ENCODE measurements around the gene INSR.
"Not testable (repeated sequence)": the region's sequence is repeated elsewhere in the genome, so short reads cannot be mapped to it uniquely, and the experiment has no call there.

INSR gene

GRCh38 chr19:7188698-7189629 lies 105.2 kb downstream of the INSR start:
- no peak for DNase-seq

- DNase-seq: no peak
These were observed 106.4 kb downstream of the INSR start for GRCh38 chr19:7187605-7188339.

GRCh38 chr19:7182489-7182888 lies 111.7 kb downstream of the INSR start:
- DNase-seq: no peak

GRCh38 chr19:7179917-7180306 lies 114.3 kb downstream of the INSR start:
- DNase-seq: no peak

GRCh38 chr19:7177926-7178325 lies 116.3 kb downstream of the INSR start:
- DNase-seq: no peak

GRCh38 chr19:7176792-7177191 lies 117.4 kb downstream of the INSR start:
- DNase-seq: no peak

- no peak for DNase-seq
These were observed 121.4 kb downstream of the INSR start for GRCh38 chr19:7172794-7173193.

GRCh38 chr19:7170983-7171382 lies 123.2 kb downstream of the INSR start:
- no peak for DNase-seq

GRCh38 chr19:7168941-7169340 lies 125.3 kb downstream of the INSR start:
- DNase-seq: no peak

- DNase-seq: no peak
These were observed 132.9 kb downstream of the INSR start for GRCh38 chr19:7161292-7161691.

GRCh38 chr19:7159105-7159933 lies 134.9 kb downstream of the INSR start:
- no peak for DNase-seq

GRCh38 chr19:7153022-7153421 lies 141.2 kb downstream of the INSR start:
- DNase-seq: no peak

GRCh38 chr19:7152568-7152967 lies 141.6 kb downstream of the INSR start:
- DNase-seq: no peak

GRCh38 chr19:7149956-7150705 lies 144.1 kb downstream of the INSR start:
- no peak for DNase-seq

GRCh38 chr19:7147119-7147675 lies 147.0 kb downstream of the INSR start:
- peak; percentile 38 for DNase-seq

- not testable (repeated sequence) for DNase-seq
These were observed 148.1 kb downstream of the INSR start for GRCh38 chr19:7146086-7146485.

- DNase-seq: no peak
These were observed 148.7 kb downstream of the INSR start for GRCh38 chr19:7145494-7145893.

- no peak for DNase-seq
These were observed 151.4 kb downstream of the INSR start for GRCh38 chr19:7142771-7143170.

GRCh38 chr19:7140137-7140536 lies 154.1 kb downstream of the INSR start:
- no peak for DNase-seq

- DNase-seq: no peak
These were observed 155.1 kb downstream of the INSR start for GRCh38 chr19:7139095-7139494.

- no peak for DNase-seq
These were observed 155.8 kb downstream of the INSR start for GRCh38 chr19:7138402-7138801.

GRCh38 chr19:7137120-7137519 lies 157.1 kb downstream of the INSR start:
- no peak for DNase-seq

All from RPMI8226 (cell line).